HepG2 (cell line): ENCODE results near the gene AGAP3. TPM values are rescaled to one million over a fixed set of nuclear protein-coding genes. Genes with fewer than 3 reads are reported as not detected.

ENCODE experiments used
- ELF1 ChIP-seq: sonication (generic); formaldehyde crosslinking; IDR thresholded peaks from 2 replicates; pipeline ENCODE4 v1.4.0; 2020; ENCODE audit warnings: missing genetic modification reagents
- FOSL2 ChIP-seq: sonication (generic); formaldehyde crosslinking; IDR thresholded peaks from 2 replicates; pipeline ENCODE4 v1.4.0; 2020; ENCODE audit warnings: missing genetic modification reagents
- FOXM1 ChIP-seq: sonication (generic); formaldehyde crosslinking; IDR thresholded peaks from 2 replicates; pipeline ENCODE4 v1.5.0; 2020; ENCODE audit warnings: missing genetic modification reagents
- GTF3A ChIP-seq: sonication (generic); formaldehyde crosslinking; conservative IDR thresholded peaks from 2 replicates; pipeline ENCODE4 v1.4.0; 2020; ENCODE audit warnings: mild to moderate bottlenecking, missing genetic modification reagents
- HMG20B ChIP-seq: conservative IDR thresholded peaks from 2 replicates; pipeline ENCODE4 v1.6.1; 2016; ENCODE audit warnings: missing genetic modification reagents, missing compliant biosample characterization
- HNRNPK ChIP-seq: fragments of 200-400 bp; formaldehyde crosslinking; IDR thresholded peaks from 2 replicates; pipeline ENCODE4 v1.6.1; 2018; ENCODE audit warnings: low read length, low read depth, moderate library complexity, mild to moderate bottlenecking; ENCODE audit not compliant: poor library complexity, severe bottlenecking
- HOXD1 ChIP-seq: sonication (generic); formaldehyde crosslinking; IDR thresholded peaks from 2 replicates; pipeline ENCODE4 v1.5.0; 2020; ENCODE audit warnings: missing genetic modification reagents
- KDM2A ChIP-seq: sonication (generic); formaldehyde crosslinking; IDR thresholded peaks from 2 replicates; pipeline ENCODE4 v1.4.0; 2020; ENCODE audit warnings: low read depth, missing genetic modification reagents, borderline replicate concordance
- KDM3A ChIP-seq: IDR thresholded peaks from 2 replicates; pipeline ENCODE4 v1.6.1; 2018; ENCODE audit warnings: low read depth, missing compliant biosample characterization
- KLF15 ChIP-seq: sonication (generic); formaldehyde crosslinking; IDR thresholded peaks from 2 replicates; pipeline ENCODE4 v1.8.1; 2023; ENCODE audit warnings: borderline replicate concordance, mild to moderate bottlenecking, inconsistent platforms, missing genetic modification reagents, mixed read lengths
- MAFF ChIP-seq: IDR thresholded peaks from 2 replicates; pipeline ENCODE4 v1.6.1; 2011; ENCODE audit warnings: low read depth, low read length, improper control_type of control experiment
- MIXL1 ChIP-seq: IDR thresholded peaks from 2 replicates; pipeline ENCODE4 v1.6.1; 2016
- NFE2L1 ChIP-seq: sonication (generic); formaldehyde crosslinking; IDR thresholded peaks from 2 replicates; pipeline ENCODE4 v1.4.0; 2020; ENCODE audit warnings: missing genetic modification reagents, mild to moderate bottlenecking, borderline replicate concordance
- RBFOX2 ChIP-seq: fragments of 200-400 bp; formaldehyde crosslinking; IDR thresholded peaks from 2 replicates; pipeline ENCODE4 v1.6.1; 2017; ENCODE audit warnings: low read depth, mild to moderate bottlenecking, low read length
- RFX1 ChIP-seq: fragments of 450-650 bp; IDR thresholded peaks from 2 replicates; pipeline ENCODE4 v1.6.1; 2017
- SAFB2 ChIP-seq: sonication (generic); formaldehyde crosslinking; IDR thresholded peaks from 2 replicates; pipeline ENCODE4 v1.5.1; 2020; ENCODE audit warnings: missing genetic modification reagents, low read depth, mild to moderate bottlenecking, borderline replicate concordance
- SIX1 ChIP-seq: sonication (generic); formaldehyde crosslinking; IDR thresholded peaks from 2 replicates; pipeline ENCODE4 v1.4.0; 2020; ENCODE audit warnings: missing genetic modification reagents, borderline replicate concordance
- TEAD2 ChIP-seq: sonication (generic); formaldehyde crosslinking; IDR thresholded peaks from 2 replicates; pipeline ENCODE4 v1.9.0; 2021; ENCODE audit warnings: missing genetic modification reagents
- ZNF101 ChIP-seq: sonication (generic); formaldehyde crosslinking; IDR thresholded peaks from 2 replicates; pipeline ENCODE4 v1.4.0; 2020; ENCODE audit warnings: mild to moderate bottlenecking, low read depth, missing genetic modification reagents, borderline replicate concordance
- ZNF234 ChIP-seq: sonication (generic); formaldehyde crosslinking; conservative IDR thresholded peaks from 2 replicates; pipeline ENCODE4 v1.5.1; 2020; ENCODE audit warnings: mild to moderate bottlenecking, missing genetic modification reagents
- ZNF333 ChIP-seq: sonication (generic); formaldehyde crosslinking; IDR thresholded peaks from 2 replicates; pipeline ENCODE4 v1.4.0; 2020; ENCODE audit warnings: mild to moderate bottlenecking, missing genetic modification reagents, borderline replicate concordance
- ZNF432 ChIP-seq: sonication (generic); formaldehyde crosslinking; IDR thresholded peaks from 2 replicates; pipeline ENCODE4 v1.5.0; 2020; ENCODE audit warnings: missing genetic modification reagents, mild to moderate bottlenecking, borderline replicate concordance
- ZNF570 ChIP-seq: sonication (generic); formaldehyde crosslinking; IDR thresholded peaks from 2 replicates; pipeline ENCODE4 v1.4.0; 2020; ENCODE audit warnings: mild to moderate bottlenecking, missing genetic modification reagents, borderline replicate concordance
- ZNF703 ChIP-seq: sonication (generic); formaldehyde crosslinking; IDR thresholded peaks from 2 replicates; pipeline ENCODE4 v1.5.1; 2020; ENCODE audit warnings: missing genetic modification reagents, mild to moderate bottlenecking, moderate library complexity, borderline replicate concordance
- polyA plus RNA-seq, 8 experiments: library from polyadenylated mRNA; depleted of rRNA in 3 of 8; stranded (reverse) in 7 of 8; unstranded in 1 of 8; fragments of >200 nt; fragmentation: Illumina TruSeq in 4 of 8; extraction: Trizol in 4 of 8; gene quantifications; 2 replicates each; pipeline versions ENCODE4 v1.2.1 to v1.2.3, GENCODE V29; 2011 to 2016; ENCODE audit warnings: low read depth in 4 of 8, missing spikeins in 1 of 8, mixed read lengths in 1 of 8; ENCODE audit not compliant: insufficient read depth in 1 of 8
- total RNA-seq, 5 experiments: library from RNA; depleted of rRNA; stranded (reverse); fragments of >200 nt; fragmentation: Illumina TruSeq; extraction: Trizol; gene quantifications; 2 replicates each; pipeline ENCODE4 v1.2.3, GENCODE V29; 2016; ENCODE audit warnings: low read depth in 1 of 5
- TF ChIP-seq, protein P1 (sequence below): sonication (generic); formaldehyde crosslinking; IDR thresholded peaks from 2 replicates; pipeline ENCODE4 v1.4.0; 2020; ENCODE audit warnings: missing genetic modification reagents
- TF ChIP-seq, protein P2 (sequence below): sonication (generic); formaldehyde crosslinking; IDR thresholded peaks from 2 replicates; pipeline ENCODE4 v1.8.1; 2023; ENCODE audit warnings: missing genetic modification reagents, inconsistent platforms, borderline replicate concordance
- TF ChIP-seq, protein P3 (sequence below): sonication (generic); formaldehyde crosslinking; IDR thresholded peaks from 2 replicates; pipeline ENCODE4 v1.5.0; 2020; ENCODE audit warnings: missing genetic modification reagents

AGAP3 gene
- total and polyA plus RNA-seq, 2 of the 13 experiments (the other 11 are each of a cell fraction or from before 2014, with no cell fraction given), result 31.3 to 61.4 TPM

DNA sequence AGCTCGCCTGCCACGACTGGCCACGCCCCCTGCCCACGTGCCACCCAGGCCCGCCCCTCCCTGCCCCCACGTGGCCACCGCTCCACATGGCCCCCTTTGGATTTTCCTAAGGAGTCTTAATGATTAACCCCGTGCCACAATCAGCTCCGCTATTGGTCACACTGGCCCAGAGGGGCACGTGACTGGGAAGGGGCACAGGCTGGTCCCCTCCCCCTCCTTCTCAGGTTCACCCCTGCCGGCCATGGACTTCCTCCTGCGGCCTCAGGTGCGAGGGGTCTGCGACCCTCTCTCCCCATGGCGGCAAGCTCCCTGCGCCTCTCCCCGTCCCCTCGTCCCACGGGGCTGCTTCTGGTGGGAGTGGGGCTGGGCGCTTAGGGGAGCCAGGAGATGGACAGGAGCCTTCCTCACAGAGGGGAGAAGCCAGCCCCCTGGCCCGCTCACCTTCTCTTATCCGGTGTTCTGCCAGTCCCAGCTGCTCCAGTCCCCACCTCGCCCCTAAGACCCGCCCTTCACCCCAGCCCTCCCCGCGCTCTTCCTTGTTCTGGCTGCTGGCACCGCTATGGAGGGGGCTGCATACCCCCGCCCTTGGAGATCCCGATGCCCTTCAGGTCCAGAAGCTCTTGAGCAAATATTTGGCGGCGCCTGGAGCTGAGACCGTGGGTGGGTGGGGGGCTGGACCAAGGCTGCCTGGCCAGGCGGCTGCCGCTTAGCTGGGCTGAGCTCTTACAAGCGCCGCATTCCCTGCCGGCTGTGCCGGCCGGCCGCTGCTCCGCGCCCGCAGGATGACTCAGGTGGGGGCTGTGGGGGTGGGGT is 23.7 kb upstream of the AGAP3 start (continued):
- no peak for TF ChIP-seq ZNF432 (CRISPR knock-in tag)
- TF ChIP-seq SIX1 (CRISPR knock-in tag), result 0 out of 2 replicates have a peak, but pooled peaks have one; percentile 20
- peak; percentile 17 for TF ChIP-seq HOXD1
- TF ChIP-seq RFX1, result no peak
- peak; percentile 67 for TF ChIP-seq ELF1 (CRISPR knock-in tag)
- no peak for TF ChIP-seq MAFF
- peak; percentile 30; the same call in 1 of the 2 replicates for TF ChIP-seq MIXL1 (CRISPR knock-in tag)
- no peak for TF ChIP-seq KDM3A (CRISPR knock-in tag)
- no peak for TF ChIP-seq GTF3A (CRISPR knock-in tag)
- TF ChIP-seq ZNF234 (CRISPR knock-in tag), result no peak
- no peak for TF ChIP-seq KLF15
- TF ChIP-seq, protein P1, sequence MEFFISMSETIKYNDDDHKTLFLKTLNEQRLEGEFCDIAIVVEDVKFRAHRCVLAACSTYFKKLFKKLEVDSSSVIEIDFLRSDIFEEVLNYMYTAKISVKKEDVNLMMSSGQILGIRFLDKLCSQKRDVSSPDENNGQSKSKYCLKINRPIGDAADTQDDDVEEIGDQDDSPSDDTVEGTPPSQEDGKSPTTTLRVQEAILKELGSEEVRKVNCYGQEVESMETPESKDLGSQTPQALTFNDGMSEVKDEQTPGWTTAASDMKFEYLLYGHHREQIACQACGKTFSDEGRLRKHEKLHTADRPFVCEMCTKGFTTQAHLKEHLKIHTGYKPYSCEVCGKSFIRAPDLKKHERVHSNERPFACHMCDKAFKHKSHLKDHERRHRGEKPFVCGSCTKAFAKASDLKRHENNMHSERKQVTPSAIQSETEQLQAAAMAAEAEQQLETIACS, result no peak; the same call in 1 of the 2 replicates
- TF ChIP-seq, protein P2, sequence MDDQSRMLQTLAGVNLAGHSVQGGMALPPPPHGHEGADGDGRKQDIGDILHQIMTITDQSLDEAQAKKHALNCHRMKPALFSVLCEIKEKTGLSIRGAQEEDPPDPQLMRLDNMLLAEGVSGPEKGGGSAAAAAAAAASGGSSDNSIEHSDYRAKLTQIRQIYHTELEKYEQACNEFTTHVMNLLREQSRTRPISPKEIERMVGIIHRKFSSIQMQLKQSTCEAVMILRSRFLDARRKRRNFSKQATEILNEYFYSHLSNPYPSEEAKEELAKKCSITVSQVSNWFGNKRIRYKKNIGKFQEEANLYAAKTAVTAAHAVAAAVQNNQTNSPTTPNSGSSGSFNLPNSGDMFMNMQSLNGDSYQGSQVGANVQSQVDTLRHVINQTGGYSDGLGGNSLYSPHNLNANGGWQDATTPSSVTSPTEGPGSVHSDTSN, result no peak
- TF ChIP-seq RBFOX2, result peak; percentile 79
- no peak for TF ChIP-seq ZNF101 (CRISPR knock-in tag)
- peak; percentile 30; the same call in 1 of the 2 replicates for TF ChIP-seq FOSL2 (CRISPR knock-in tag)
- TF ChIP-seq TEAD2 (CRISPR knock-in tag), result no peak
- TF ChIP-seq KDM2A (CRISPR knock-in tag), result 0 out of 2 replicates have a peak, but pooled peaks have one; percentile 45
- TF ChIP-seq SAFB2 (CRISPR knock-in tag), result 0 out of 2 replicates have a peak, but pooled peaks have one; percentile 34
- TF ChIP-seq NFE2L1 (CRISPR knock-in tag), result no peak
- peak; percentile 48 for TF ChIP-seq HNRNPK
- TF ChIP-seq, protein P3, sequence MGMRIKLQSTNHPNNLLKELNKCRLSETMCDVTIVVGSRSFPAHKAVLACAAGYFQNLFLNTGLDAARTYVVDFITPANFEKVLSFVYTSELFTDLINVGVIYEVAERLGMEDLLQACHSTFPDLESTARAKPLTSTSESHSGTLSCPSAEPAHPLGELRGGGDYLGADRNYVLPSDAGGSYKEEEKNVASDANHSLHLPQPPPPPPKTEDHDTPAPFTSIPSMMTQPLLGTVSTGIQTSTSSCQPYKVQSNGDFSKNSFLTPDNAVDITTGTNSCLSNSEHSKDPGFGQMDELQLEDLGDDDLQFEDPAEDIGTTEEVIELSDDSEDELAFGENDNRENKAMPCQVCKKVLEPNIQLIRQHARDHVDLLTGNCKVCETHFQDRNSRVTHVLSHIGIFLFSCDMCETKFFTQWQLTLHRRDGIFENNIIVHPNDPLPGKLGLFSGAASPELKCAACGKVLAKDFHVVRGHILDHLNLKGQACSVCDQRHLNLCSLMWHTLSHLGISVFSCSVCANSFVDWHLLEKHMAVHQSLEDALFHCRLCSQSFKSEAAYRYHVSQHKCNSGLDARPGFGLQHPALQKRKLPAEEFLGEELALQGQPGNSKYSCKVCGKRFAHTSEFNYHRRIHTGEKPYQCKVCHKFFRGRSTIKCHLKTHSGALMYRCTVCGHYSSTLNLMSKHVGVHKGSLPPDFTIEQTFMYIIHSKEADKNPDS (CRISPR knock-in tag), result no peak
- TF ChIP-seq FOXM1, result no peak
- TF ChIP-seq ZNF333 (CRISPR knock-in tag), result no peak
- TF ChIP-seq ZNF570 (CRISPR knock-in tag), result no peak
- TF ChIP-seq ZNF703 (CRISPR knock-in tag), result no peak
- TF ChIP-seq HMG20B, result no peak
